ENCODE measurements around the gene APBB2. TPM values are rescaled to one million over a fixed set of nuclear protein-coding genes. Genes with fewer than 3 reads are reported as not detected.

APBB2 gene
- total RNA-seq, 1 experiment from 2014 or later: 3.7 TPM

- H3K4me2 ChIP-seq (ENCODE audit: low read depth, low read length, poor library complexity, severe bottlenecking): no peak overlapping the region
Measured at GRCh38 chr4:41179498-41180195, 34.7 kb downstream of the APBB2 start.

GRCh38 chr4:41178372-41179370 is 35.7 kb downstream of the APBB2 start:
- Histone ChIP-seq H3K9me3 (ENCODE audit: low read length) (no peaks in the 10 kb centered on the region), H3K79me2 (ENCODE audit: low read length) (no peaks in the 10 kb centered on the region), H2AFZ (ENCODE audit: low read length) (no peak overlapping the region), H3K27me3 (ENCODE audit: low read length) (no peaks in the 10 kb centered on the region), H3K4me1 (ENCODE audit: low read length) (no peaks in the 10 kb centered on the region), H3K27ac (ENCODE audit: low read length) (no peak overlapping the region), H3K4me3 (ENCODE audit: low read length) (no peak overlapping the region), H3K9me2 (replicated peaks; ENCODE audit: insufficient read depth, low read length) (no peaks in the 10 kb centered on the region), H4K20me1 (ENCODE audit: insufficient read depth, low read depth, low read length) (no peaks in the 10 kb centered on the region), H3K4me2 (ENCODE audit: low read depth, low read length, poor library complexity, severe bottlenecking) (no peak overlapping the region), H3K36me3 (ENCODE audit: insufficient read depth, low read length) (no peaks in the 10 kb centered on the region), H3K9ac (ENCODE audit: low read length) (no peak overlapping the region)
- no peak for DNase-seq

More at GRCh38 chr4:41179498-41180195, 34.7 kb downstream of the APBB2 start:
- Histone ChIP-seq H3K27me3 (ENCODE audit: low read length) (no peaks in the 10 kb centered on the region), H3K27ac (ENCODE audit: low read length) (no peak overlapping the region), H3K4me1 (ENCODE audit: low read length) (no peaks in the 10 kb centered on the region), H3K9ac (ENCODE audit: low read length) (no peak overlapping the region), H3K36me3 (ENCODE audit: insufficient read depth, low read length) (no peaks in the 10 kb centered on the region), H2AFZ (ENCODE audit: low read length) (no peak overlapping the region), H3K79me2 (ENCODE audit: low read length) (no peaks in the 10 kb centered on the region), H4K20me1 (ENCODE audit: insufficient read depth, low read depth, low read length) (no peaks in the 10 kb centered on the region), H3K4me3 (ENCODE audit: low read length) (no peak overlapping the region), H3K9me2 (replicated peaks; ENCODE audit: insufficient read depth, low read length) (no peaks in the 10 kb centered on the region), H3K9me3 (ENCODE audit: low read length) (no peaks in the 10 kb centered on the region)
- DNase-seq: no peak

- no peaks in the 10 kb centered on the region for H3K36me3 ChIP-seq (ENCODE audit: insufficient read depth, low read length)
- no peaks in the 10 kb centered on the region for H3K27me3 ChIP-seq (ENCODE audit: low read length)
- DNase-seq: no peak
- H3K9ac ChIP-seq (ENCODE audit: low read length): no peak overlapping the region
- no peak overlapping the region for H3K27ac ChIP-seq (ENCODE audit: low read length)
- no peaks in the 10 kb centered on the region for H3K9me3 ChIP-seq (ENCODE audit: low read length)
- no peaks in the 10 kb centered on the region for H3K79me2 ChIP-seq (ENCODE audit: low read length)
- no peaks in the 10 kb centered on the region for H3K9me2 ChIP-seq (replicated peaks; ENCODE audit: insufficient read depth, low read length)
- no peak overlapping the region for H3K4me2 ChIP-seq (ENCODE audit: low read depth, low read length, poor library complexity, severe bottlenecking)
- H3K4me1 ChIP-seq (ENCODE audit: low read length): no peaks in the 10 kb centered on the region
- H3K4me3 ChIP-seq (ENCODE audit: low read length): no peak overlapping the region
- H4K20me1 ChIP-seq (ENCODE audit: insufficient read depth, low read depth, low read length): no peaks in the 10 kb centered on the region
- H2AFZ ChIP-seq (ENCODE audit: low read length): no peak overlapping the region
Measured at GRCh38 chr4:41177016-41177415, 37.3 kb downstream of the APBB2 start.

- Histone ChIP-seq H3K9me2 (replicated peaks; ENCODE audit: insufficient read depth, low read length) (no peaks in the 10 kb centered on the region), H3K36me3 (ENCODE audit: insufficient read depth, low read length) (no peaks in the 10 kb centered on the region), H3K4me1 (ENCODE audit: low read length) (no peaks in the 10 kb centered on the region), H3K9ac (ENCODE audit: low read length) (no peak overlapping the region), H3K4me2 (ENCODE audit: low read depth, low read length, poor library complexity, severe bottlenecking) (no peak overlapping the region), H3K9me3 (ENCODE audit: low read length) (no peaks in the 10 kb centered on the region), H3K4me3 (ENCODE audit: low read length) (no peak overlapping the region), H3K27ac (ENCODE audit: low read length) (no peak overlapping the region), H2AFZ (ENCODE audit: low read length) (no peak overlapping the region), H3K79me2 (ENCODE audit: low read length) (no peaks in the 10 kb centered on the region), H3K27me3 (ENCODE audit: low read length) (no peaks in the 10 kb centered on the region), H4K20me1 (ENCODE audit: insufficient read depth, low read depth, low read length) (no peaks in the 10 kb centered on the region)
- DNase-seq: no peak
Measured at GRCh38 chr4:41176340-41176739, 38.0 kb downstream of the APBB2 start.

GRCh38 chr4:41175794-41176193 is 38.5 kb downstream of the APBB2 start:
- no peaks in the 10 kb centered on the region for H3K9me2 ChIP-seq (replicated peaks; ENCODE audit: insufficient read depth, low read length)
- no peak for DNase-seq
- H3K4me2 ChIP-seq (ENCODE audit: low read depth, low read length, poor library complexity, severe bottlenecking): no peak overlapping the region
- H4K20me1 ChIP-seq (ENCODE audit: insufficient read depth, low read depth, low read length): no peaks in the 10 kb centered on the region
- no peaks in the 10 kb centered on the region for H3K9me3 ChIP-seq (ENCODE audit: low read length)
- no peak overlapping the region for H3K4me3 ChIP-seq (ENCODE audit: low read length)
- no peaks in the 10 kb centered on the region for H3K79me2 ChIP-seq (ENCODE audit: low read length)
- H3K4me1 ChIP-seq (ENCODE audit: low read length): no peaks in the 10 kb centered on the region
- H3K27me3 ChIP-seq (ENCODE audit: low read length): no peaks in the 10 kb centered on the region
- no peak overlapping the region for H3K9ac ChIP-seq (ENCODE audit: low read length)
- H3K27ac ChIP-seq (ENCODE audit: low read length): no peak overlapping the region
- no peaks in the 10 kb centered on the region for H3K36me3 ChIP-seq (ENCODE audit: insufficient read depth, low read length)
- H2AFZ ChIP-seq (ENCODE audit: low read length): no peak overlapping the region

- Histone ChIP-seq H2AFZ (ENCODE audit: low read length) (no peak overlapping the region), H3K36me3 (ENCODE audit: insufficient read depth, low read length) (no peaks in the 10 kb centered on the region), H3K27me3 (ENCODE audit: low read length) (no peaks in the 10 kb centered on the region), H3K4me3 (ENCODE audit: low read length) (no peak overlapping the region), H3K4me2 (ENCODE audit: low read depth, low read length, poor library complexity, severe bottlenecking) (no peak overlapping the region), H3K9me2 (replicated peaks; ENCODE audit: insufficient read depth, low read length) (no peaks in the 10 kb centered on the region), H3K79me2 (ENCODE audit: low read length) (no peaks in the 10 kb centered on the region), H4K20me1 (ENCODE audit: insufficient read depth, low read depth, low read length) (no peaks in the 10 kb centered on the region), H3K9me3 (ENCODE audit: low read length) (no peaks in the 10 kb centered on the region), H3K4me1 (ENCODE audit: low read length) (no peaks in the 10 kb centered on the region), H3K9ac (ENCODE audit: low read length) (no peak overlapping the region), H3K27ac (ENCODE audit: low read length) (no peak overlapping the region)
- no peak for DNase-seq
Measured at GRCh38 chr4:41174444-41174843, 39.9 kb downstream of the APBB2 start.

- H3K4me2 ChIP-seq (ENCODE audit: low read depth, low read length, poor library complexity, severe bottlenecking): no peak overlapping the region
- no peaks in the 10 kb centered on the region for H3K9me2 ChIP-seq (replicated peaks; ENCODE audit: insufficient read depth, low read length)
- no peaks in the 10 kb centered on the region for H3K27me3 ChIP-seq (ENCODE audit: low read length)
- no peak overlapping the region for H3K4me3 ChIP-seq (ENCODE audit: low read length)
- H4K20me1 ChIP-seq (ENCODE audit: insufficient read depth, low read depth, low read length): no peaks in the 10 kb centered on the region
- no peaks in the 10 kb centered on the region for H3K79me2 ChIP-seq (ENCODE audit: low read length)
- no peaks in the 10 kb centered on the region for H3K36me3 ChIP-seq (ENCODE audit: insufficient read depth, low read length)
- no peaks in the 10 kb centered on the region for H3K9me3 ChIP-seq (ENCODE audit: low read length)
- H3K27ac ChIP-seq (ENCODE audit: low read length): no peak overlapping the region
- no peak overlapping the region for H2AFZ ChIP-seq (ENCODE audit: low read length)
- H3K9ac ChIP-seq (ENCODE audit: low read length): no peak overlapping the region
- H3K4me1 ChIP-seq (ENCODE audit: low read length): no peaks in the 10 kb centered on the region
- DNase-seq: no peak
Measured at GRCh38 chr4:41172786-41173185, 41.6 kb downstream of the APBB2 start.

GRCh38 chr4:41169256-41169800 is 45.0 kb downstream of the APBB2 start:
- H3K27me3 ChIP-seq (ENCODE audit: low read length): no peaks in the 10 kb centered on the region
- no peaks in the 10 kb centered on the region for H3K4me1 ChIP-seq (ENCODE audit: low read length)
- H3K36me3 ChIP-seq (ENCODE audit: insufficient read depth, low read length): no peaks in the 10 kb centered on the region
- H3K9me2 ChIP-seq (replicated peaks; ENCODE audit: insufficient read depth, low read length): no peaks in the 10 kb centered on the region
- no peak for DNase-seq
- no peaks in the 10 kb centered on the region for H3K9me3 ChIP-seq (ENCODE audit: low read length)
- H3K79me2 ChIP-seq (ENCODE audit: low read length): no peaks in the 10 kb centered on the region
- no peak overlapping the region for H2AFZ ChIP-seq (ENCODE audit: low read length)
- no peak overlapping the region for H3K4me3 ChIP-seq (ENCODE audit: low read length)
- H4K20me1 ChIP-seq (ENCODE audit: insufficient read depth, low read depth, low read length): no peaks in the 10 kb centered on the region
- no peak overlapping the region for H3K27ac ChIP-seq (ENCODE audit: low read length)
- no peak overlapping the region for H3K4me2 ChIP-seq (ENCODE audit: low read depth, low read length, poor library complexity, severe bottlenecking)
- H3K9ac ChIP-seq (ENCODE audit: low read length): no peak overlapping the region

All from Karpas-422 (cell line).